Activated T-cell treated with anti-CD3 and anti-CD28 coated beads for 48 hours (primary cell): ENCODE results near the gene CEACAM20.
"Not testable (repeated sequence)": the region's sequence is repeated elsewhere in the genome, so short reads cannot be mapped to it uniquely, and the experiment has no call there.

Source experiments
- DNase-seq: peaks from one replicate; pipeline ENCODE4 v3.0.0-alpha.2; 2020; ENCODE audit warnings: low read depth

The CEACAM20 gene

DNA sequence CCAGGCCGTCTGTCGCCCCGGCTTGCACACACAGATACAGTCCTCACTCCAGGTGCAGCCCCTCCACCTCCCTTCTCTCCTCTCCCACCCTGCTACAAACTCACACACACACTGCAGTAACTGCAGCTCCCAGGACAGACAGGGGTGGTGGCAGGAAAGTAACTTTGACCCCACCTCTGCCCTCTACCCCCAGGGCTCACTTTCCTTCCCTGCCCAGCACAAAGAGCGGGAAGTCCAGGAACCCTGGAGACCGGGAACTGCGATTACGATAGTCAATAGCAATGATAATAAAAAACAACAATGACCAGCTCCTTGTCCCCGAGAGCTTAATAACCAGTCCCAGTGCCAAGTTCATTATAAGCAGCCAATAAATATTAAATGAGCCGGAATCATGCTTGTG is at the start of gene CEACAM20:
CEACAM20 (minus strand) TSS at position 140 of the 400 bp plus-strand sequence. CDS start 166 bp downstream, outside the sequence.
- DNase-seq = no peak

DNA sequence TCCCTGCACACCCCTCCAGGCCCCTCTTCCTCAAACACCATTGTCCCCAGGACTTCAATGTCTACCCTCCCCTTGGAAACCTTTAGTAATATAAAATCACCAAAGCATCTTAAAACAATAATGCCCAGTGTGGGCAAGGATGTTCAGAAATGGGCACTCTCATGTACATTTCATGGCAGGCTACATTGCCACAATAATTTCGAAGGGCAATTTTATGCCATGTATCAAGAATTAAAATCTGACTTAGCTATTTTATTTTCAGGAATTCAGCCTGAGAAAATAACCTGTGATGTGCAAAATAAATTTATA is 48.0 kb upstream of the CEACAM20 start:
- DNase-seq = no peak

DNA sequence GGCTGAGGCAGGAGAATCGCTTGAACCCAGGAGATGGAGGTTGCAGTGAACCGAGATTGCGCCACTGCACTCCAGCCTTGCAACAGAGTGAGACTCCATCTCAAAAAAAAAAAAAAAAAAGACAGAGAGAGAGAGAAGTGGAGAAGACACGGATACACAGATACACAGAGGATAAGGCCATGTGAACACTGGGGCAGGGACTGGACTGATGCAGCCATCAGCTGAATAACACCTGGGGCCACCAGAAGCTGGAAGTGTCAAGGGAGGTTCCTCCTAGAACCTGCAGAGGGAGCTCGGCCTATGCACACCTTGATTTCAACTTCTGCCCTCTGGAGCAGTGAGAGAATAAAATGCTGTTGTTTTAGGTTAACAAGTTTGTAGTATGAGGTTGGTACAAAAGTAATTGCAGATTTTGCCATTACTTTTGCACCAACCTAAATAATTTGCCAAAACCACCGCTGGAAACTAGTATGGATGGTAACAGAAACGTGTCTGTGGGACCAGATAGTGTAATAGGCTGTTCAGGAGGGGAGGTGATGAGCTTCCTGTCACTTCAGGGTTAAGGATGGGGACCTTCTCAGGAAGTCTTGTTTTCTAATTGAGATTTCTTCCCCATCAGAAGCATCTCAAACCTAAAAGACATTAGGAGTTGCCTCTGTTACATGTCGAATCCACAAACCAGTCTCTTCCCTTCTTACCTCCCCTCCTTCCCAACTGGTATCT is 47.5 kb upstream of the CEACAM20 start:
- no peak for DNase-seq

DNA sequence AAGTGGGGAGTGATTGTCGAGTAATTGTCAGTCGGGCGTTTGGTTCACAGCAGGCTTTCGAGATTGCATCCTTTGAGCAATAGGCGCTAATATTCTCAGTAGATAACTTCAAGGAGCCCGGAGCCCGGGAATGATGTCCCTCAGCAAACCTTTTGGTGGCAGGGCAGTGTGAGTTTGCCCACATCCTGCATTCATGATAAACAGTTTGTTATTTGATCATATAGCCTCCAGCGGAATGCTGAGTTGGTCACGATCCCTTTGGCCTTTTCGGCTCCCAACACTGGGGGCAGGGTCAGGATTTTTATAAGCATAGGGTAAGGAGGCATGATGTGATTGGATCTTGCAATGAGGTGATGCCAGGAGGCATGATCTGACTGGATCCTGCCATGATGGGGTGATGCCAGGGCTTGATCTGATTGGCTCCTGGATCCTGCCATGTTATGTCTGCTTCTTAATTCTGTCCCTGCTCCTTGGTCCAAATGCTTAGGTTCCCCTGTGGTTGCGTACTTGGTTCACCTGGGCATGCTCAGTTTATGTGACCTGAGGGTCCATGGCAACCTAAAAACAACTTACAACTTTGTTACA is 45.7 kb upstream of the CEACAM20 start:
- DNase-seq = no peak

DNA sequence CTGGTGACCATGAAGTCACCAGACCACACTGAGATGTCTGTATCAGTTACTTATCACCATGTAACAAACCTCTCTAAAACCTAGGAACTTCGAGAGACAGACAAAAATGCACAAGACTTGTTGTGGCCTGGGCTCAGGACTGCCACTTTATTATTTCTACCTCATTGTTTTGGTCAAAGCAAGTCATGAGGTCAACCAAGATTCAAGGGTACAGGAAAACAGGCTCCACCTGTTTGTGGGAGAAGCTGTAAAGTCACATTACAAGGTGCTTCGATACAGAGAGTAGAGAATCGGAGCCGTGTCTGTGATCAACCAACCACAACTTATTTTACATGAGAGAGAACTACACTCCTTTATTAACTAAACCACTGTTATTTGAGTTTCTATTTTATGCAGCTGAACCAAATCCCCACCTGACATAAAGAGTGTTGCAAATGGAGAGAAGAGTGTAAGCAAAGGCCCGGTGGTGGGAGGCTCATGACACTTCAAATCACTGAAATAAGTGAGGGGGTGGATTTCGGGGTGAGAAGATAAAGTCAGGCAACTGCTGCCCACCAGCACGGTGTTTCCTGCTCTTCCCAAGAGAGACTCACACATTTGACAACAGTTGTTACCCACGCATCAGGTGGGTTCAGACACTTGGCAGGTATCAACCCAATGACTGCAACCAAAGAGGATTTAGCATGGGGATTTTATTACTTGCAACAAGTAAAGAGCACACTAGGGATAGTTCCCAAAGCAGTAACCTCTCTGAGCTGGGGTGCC is 44.9 kb upstream of the CEACAM20 start:
- no peak for DNase-seq

DNA sequence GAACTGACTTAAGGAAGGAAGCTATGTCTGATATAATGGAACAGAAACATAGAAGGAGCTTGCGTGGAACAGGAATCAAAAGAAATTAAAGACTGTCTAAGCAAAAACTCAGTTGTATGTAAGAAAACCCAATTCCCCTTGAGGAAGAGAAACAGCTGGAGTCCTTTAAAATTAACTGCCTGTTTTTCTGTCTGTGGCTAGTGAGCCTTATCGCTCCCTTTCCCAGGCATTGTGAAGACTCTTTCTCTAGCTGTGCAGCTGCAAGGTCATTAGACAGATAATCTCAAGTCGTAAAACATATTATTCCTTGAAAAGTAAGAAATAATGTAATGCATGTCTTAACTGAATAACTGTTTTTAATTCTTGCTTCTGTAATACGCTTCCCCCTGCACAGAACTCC is 44.2 kb upstream of the CEACAM20 start:
- no peak for DNase-seq

DNA sequence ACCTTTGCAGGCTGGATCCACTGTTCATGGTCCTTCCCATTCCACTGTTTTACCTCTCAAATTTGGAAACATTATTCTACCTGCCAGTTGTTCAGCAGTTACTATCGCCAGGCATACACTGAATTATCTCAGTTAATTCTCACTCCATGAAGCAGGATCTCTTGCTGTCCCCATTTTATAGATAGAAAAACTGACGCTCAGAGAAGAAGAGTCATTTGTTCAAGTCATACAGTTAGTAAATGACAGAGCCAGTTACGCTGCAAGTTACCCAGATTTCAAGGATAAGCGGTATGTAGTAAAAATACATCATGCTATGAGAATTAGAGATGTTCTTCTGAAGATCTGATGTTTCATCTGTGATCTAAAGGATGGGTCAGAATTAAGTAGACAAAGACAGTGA is 43.7 kb upstream of the CEACAM20 start:
- DNase-seq = no peak

DNA sequence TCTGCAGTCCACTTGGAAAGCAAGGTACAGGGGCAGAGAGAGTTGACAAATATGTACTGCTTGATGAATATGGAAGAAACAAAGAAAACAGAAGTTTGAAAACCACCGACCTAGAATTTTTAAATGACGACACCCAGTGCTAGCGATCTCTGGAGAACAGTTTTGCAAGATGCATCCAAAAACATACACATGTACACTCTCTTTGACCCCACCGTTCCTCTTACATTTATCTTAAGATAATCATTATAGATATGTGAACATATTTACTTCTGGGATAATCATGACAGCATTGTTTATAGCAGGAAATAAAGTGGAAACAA is 43.1 kb upstream of the CEACAM20 start:
- DNase-seq = no peak

DNA sequence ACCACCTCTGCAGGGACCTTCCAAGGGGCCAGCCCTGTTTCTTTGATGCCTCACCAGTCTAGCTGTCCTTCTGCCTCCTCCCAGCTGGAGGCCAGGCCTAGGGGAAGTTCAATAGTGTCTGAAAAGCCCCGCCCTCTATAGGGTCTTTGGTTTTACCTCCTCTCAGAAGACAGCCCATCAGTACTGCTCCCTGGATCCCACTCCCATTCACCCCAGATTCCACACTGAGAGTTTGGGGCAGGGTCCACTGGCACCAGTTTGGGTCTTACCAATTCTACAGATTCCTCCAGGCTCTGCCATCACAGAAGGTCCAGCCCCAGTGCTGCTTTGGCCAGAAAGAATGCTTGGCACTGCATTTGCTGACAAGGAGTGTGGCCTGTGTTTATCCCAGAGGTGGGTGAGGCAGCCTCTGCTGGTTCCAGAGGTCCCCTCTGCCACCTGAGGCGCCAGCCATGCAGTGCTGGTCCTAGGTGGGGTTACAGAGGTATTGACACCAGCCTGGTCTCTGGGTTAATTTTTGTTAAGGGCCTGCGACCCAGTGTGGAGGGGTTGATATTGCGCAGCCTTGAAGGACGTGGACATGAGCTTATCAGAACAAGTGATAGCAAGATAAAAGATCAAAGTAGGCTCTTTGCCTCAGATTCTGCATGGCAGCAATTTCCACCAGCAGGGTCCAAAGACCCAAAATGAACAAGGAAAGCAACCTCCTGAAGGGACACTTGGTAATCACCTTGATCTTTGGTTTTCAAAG is 42.5 kb upstream of the CEACAM20 start:
- no peak for DNase-seq

DNA sequence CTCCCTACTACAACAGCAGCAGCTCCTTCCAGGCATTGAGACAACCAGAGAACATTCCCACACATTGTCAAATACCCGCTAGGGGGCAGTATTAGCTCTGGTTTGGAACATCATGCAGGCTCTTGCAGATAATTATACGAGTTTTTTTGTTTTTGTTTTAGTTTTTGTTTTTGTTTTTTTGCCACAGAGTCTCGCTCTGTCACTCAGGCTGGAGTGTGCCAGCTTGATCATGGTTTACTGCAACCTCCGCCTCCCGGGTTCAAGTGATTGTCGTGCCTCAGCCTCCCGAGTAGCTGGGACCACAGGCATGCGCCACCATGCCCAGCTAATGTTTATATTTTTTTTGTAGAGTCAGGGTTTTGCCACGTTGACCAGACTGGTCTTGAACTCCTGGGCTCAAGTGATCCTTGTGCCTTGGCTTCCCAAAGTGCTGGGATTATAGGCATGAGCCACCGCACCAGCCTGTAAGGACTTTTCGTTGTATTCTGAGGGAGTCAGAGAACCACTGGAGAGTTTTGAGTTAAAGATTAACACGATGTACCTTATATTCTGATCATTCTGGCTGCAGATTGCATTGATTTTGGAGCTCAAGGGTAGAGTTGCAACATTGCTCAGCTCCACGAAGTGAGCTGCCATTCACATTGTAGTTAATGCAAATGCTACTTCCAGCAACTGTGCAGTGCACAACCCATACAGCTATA is 41.7 kb upstream of the CEACAM20 start:
- DNase-seq = peak; percentile 23

DNA sequence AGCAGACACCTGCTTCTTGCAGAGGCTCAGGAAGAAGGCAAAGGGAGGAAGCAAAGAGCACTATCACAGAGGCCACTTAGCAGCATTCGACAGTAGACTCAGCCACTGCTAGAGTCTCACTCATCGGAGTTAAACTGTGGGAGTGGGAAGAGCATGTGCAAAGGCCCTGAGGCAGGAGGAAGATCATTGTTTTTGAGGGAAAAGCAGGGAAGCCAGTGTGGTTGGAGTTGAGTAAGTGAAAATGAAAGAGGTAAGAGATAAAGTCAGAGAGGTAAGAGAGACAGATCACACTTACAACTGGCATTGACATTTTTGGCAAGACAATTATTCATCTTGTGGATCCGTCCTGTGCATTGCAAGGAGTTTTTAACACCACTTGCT is 41.1 kb upstream of the CEACAM20 start:
- DNase-seq = no peak

DNA sequence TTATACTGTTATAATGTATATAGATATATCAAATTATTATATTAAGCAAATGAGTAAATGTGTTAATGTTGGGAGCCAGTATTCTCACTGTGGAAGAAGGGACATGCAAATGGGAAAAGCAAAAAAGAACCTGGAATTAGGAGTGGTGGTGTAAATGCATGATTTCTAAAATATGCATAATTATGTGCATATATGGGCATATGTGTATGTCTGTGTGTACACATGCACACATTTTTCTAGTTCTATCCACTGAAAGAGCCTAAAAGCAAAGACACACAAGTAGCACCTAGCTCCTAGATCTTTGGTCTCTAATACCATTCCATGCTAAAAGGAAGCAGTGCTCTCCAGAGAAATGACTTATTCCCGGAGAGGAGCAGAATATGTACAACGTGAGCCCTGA is 38.3 kb upstream of the CEACAM20 start:
- DNase-seq = no peak

DNA sequence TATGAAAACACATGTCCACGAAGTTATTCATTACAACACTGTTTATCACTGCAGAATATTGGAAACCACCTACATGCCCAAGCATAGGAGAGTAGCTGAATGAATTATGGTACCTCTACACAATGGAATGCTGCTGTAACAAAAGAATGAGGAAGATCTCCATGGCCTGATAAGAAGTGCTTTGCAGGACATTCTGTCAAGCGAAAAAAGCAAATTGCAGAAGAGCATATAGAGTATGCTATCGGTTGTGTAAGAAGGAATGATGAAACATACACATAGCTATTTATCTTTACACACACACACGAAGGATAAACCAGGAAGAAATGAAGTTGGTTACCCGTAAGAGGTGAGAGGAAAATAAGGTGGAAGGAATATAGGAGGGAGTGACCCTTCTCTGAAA is 37.5 kb upstream of the CEACAM20 start:
- no peak for DNase-seq

DNA sequence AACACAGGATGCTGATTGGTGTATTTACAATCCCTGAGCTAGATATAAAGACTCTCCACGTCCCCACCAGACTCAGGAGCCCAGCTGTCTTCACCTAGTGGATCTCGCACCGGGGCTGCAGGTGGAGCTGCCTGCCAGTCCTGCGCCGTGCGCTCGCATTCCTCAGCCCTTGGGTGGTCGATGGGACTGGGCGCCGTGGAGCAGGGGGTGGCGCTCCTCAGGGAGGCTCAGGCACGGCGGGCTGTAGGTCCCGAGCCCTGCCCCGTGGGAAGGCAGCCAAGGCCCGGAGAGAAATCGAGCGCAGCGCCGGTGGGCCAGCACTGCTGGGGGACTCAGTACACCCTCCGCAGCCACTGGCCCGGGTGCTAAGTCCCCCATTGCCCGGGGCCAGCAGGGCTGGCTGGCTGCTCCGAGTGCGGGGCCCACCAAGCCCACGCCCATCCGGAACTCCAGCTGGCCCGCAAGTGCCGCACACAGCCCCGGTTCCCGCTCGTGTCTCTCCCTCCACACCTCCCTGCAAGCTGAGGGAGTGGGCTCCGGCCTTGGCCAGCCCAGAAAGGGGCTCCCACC is 33.7 kb upstream of the CEACAM20 start:
- not testable (repeated sequence) for DNase-seq

DNA sequence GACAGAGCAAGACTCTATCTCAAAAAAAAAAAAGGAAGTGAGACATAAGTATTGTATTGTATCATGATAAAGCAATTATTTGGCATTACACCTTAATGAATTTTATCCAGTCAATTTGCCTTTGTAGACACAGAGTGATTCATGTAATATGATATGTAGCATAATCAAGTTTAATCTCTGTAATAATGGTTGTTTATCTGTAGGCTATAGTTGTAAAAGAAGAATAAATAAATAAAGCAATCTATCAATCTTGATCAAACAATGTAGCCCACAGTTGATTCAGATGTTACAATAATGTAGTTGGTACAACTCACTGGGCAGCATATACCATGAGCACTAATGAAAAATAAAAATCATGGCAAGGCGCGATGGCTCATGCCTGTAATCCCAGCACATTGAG is 28.5 kb upstream of the CEACAM20 start:
- DNase-seq = no peak

DNA sequence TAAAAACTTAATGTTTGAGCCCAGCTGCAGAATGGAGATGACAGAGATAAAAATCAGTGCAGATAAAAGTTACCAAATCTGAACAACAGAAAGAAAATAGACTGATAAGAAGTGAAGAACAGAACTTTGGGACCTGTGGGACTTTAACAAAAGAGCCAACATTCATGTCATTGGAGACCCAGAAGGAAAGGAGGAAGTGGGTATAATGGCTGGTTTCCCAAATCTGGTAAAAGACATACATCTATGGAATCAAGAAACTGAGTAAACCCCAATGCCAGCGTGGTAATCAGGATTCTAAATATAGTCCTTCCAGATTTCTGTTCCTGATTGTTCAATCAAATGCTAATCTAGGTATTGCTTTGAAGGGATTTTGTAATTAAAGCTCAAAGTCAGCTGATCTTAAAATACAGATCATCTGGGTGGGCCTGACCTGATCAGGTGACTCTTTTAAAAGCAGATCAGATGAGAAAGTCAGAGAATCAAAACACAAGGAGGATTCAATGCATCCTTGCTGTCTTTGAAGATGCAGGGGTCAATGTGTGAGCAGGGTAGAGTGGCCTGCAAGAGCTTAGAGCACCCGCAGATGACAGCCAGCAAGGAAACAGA is 25.3 kb upstream of the CEACAM20 start:
- no peak for DNase-seq

DNA sequence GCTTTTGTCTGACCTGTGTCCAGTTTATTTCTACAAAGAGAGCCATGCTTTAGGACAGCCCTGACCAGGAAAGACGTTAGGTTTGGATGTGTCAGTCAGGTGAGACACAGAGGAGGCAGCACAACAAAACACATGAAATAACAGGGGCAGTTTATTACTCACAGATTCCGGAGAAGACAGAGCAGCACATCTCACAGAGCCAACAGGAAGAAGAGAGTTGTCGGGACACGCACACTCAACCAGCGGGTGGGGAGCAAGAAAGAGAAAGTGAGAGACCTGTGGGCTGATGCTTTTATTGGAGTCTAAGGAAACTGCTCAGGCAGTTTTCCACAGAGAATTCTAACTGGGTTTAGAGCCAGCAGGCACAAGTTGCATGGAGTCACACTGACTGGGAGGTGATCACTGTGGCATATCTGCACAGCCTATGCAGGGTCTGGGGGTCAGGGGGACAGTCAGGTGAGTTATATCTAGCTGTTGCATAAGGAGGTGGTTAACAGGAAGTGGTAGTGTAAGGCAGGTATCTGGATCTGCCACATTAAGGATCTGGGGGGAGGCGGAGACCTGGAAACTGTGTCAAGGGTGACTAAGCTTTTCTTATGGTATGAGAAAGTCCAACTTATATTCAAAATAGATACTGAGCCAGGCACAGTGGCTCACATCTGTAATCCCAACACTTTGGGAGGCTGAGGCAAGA is 24.1 kb upstream of the CEACAM20 start:
- no peak for DNase-seq

DNA sequence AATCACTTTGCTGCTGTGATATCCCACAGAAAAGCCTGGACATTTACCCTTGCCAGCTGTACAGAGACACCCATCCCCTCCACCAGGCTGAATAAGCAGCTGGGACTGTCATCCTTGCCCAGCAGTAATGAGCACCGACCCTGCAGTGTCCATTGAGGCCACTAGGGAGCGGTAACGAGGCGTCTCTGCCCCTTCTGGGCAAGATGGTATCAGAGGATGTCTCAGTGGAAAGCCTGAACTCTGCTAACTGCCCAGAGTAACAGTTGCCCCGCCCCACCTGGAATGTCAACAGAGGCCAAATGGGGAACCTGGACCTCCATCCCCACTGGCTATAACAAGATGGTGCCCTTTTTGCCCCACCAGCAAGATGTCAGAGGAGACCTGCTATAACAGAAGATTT is 22.8 kb upstream of the CEACAM20 start:
- DNase-seq = peak; percentile 34

DNA sequence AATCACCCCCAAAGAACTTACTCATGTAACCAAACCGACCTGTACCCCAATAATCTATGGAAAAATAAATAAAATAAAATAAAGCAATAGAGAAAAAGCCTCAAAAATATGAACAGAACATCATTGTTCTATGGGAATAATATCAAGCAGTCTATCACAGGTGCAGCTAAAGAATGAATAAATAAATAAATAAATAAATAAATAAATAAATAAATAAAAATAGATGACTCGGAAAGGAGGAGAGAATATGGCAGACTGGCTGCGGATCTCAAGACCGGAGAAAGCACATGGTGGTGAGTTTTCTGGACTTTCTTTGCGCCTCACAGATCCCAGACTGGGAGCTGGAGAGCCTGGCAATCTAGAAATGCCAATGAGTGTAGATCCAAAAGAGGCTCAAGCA is 22.4 kb upstream of the CEACAM20 start:
- DNase-seq = no peak

DNA sequence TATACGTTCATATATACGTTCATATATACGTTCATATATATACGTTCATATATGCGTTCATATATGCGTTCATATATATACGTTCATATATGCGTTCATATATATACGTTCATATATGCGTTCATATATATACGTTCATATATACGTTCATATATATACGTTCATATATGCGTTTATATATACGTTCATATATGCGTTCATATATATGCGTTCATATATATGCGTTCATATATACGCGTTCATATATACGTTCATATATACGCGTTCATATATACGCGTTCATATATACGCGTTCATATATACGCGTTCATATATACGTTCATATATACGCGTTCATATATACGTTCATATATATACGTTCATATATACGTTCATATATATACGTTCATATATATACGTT is 21.5 kb upstream of the CEACAM20 start:
- not testable (repeated sequence) for DNase-seq

DNA sequence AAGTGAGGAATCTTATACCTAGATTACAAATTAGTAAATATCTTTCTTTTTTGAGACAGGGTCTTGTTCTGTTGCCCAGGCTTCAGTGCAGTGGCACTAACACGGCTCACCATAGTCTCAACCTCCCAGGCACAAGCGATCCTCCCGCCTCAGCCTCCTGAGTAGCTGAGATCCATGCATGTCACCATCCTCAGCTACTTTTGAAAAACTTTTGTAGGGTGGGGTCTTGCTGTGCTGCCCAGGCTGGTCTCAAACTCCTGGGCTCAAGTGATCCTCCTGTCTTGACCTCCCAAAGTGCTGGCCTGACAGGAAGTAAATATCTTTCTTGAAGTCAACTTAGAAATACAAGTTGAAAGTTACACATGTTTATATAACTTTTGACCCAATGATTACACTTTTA is 20.0 kb upstream of the CEACAM20 start:
- DNase-seq = no peak
